Diencephalon (tissue), 1 donor: ENCODE measurements around the gene MRPS5. TPM values are rescaled to one million over a fixed set of nuclear protein-coding genes. Genes with fewer than 3 reads are reported as not detected.

Experiments used
- total RNA-seq: library from RNA; depleted of rRNA; stranded (reverse); fragments of >200 nt; gene quantifications from one replicate; pipeline ENCODE4 v1.2.3, GENCODE V29; 2014

Gene MRPS5
- 43.8 TPM for total RNA-seq

DNA sequence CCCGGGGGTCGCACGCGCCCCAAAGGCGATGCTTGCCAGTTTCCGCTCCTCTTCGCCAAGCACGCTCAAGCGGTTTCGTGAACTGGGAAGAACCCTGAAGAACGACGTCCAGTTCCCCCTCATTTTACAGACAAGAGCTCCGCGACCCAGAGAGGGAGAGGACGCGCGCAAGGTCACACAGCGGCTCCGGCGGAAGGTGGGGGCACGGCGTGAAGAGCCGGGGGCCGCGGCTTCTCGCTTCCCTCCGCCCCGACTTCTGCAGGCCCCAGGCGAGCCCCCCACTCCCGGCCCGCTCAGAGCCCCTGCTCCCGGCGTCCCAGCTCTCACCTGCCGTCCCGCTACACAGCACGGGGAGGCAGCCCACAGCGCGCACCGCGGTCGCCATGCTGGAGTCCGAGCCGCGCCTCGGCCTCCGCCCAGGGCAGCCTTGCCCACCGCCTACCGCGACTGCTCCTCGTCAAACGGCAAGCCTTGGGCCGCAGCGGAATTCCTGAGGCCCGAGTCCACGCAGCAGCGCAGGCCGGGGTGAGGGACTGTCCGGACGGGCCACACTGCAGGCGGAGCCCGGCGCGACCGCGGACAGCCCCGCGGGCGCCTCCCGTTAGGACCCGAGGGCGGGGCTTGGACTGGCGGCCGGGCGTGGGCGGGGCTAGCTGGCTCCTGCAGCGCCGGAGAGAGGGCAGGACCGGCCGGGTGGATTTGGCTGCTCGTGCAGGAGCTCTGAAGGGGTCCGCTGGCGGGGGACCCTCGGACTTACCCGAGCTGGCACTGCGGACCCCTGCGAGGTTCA lies at the start of gene MRPS5:
Gene MRPS5 (minus strand): TSS at position 402 of the 790 bp plus-strand sequence. CDS start 17 bp downstream, at position 385.

DNA sequence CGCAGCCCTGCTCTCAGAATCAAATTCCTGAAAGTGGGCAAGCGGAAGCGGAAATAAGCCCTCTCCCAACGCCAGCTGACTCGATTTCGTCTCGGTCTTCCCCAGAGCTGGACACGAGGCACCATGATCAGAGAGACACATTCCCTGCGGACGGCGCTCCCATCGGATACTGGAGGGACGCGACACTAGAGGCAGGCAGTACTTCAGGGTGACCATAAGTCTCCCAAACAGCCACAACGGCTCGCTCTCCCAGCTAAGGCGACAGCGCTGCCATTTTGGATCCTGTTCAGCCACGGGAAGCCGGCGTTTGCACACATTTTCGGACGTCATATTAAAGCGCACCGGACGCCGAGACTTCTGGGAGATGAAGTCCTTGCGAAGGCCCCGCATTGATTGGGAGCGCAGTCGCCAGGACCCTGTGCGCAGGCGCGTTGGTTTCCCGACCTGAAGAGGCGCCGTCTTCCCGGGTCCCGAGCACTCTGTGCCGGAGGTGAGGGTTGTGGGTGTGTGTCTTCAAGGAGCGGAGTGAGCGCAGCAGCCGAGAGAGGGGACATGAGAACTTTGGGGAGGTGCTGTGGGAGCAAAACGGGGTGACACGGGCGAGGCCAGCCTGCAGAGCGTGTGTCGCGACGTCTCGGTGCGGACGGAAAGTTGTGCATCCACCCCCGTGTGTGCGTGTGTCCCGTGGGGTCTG lies 43.9 kb upstream of the MRPS5 start, which contains the start of gene ZNF2:
Gene ZNF2 (plus strand): TSS at position 439 of the 694 bp plus-strand sequence. CDS start 10,418 bp downstream, outside the sequence.

DNA sequence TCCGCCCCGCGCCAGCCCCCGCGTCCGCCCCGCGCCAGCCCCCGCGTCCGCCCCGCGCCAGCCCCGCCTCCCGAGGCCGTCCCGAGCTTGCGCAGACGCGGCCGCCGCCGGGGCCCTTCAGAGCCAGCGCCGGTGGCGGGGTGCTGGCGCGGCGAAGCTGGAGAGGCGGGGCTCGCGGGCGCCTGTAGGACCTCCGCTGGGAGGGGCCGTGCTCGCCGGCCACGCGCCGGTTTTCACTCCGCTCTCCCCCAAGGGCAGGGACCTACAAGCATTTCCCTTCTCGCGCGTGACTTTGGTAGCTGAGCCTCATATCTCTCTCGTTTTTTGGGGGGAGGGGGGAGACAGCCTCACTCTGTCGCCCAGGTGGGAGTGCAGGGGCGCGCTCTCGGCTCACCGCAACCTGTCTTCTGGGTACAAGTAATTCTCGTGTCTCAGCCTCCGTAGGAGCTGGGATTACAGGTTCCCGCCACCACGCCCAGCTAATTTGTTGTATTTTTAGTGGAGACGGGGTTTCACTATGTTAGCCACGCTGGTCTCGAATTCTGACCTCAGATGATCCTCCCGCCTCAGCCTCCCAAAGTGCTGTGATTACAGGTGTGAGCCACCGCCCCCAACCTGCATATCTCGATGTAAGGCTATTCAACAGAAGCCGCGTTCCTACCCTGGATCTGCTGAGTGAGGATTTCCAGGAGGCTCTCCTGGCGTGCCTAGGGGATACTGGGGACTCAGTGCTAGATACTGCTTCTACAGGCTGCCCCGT lies 38.3 kb upstream of the MRPS5 start, which contains the start of gene ZNF514:
Gene ZNF514 (minus strand): TSS at position 159 of the 760 bp plus-strand sequence. CDS start 6,595 bp downstream, outside the sequence.

Other genes with a start within 250 kb of the MRPS5 start
- gene MAL, start 96.1 kb downstream of the MRPS5 start, total RNA-seq, result not detected
- gene ZNF514, start 38.0 kb upstream of the MRPS5 start, total RNA-seq, result 24.5 TPM
- 8.8 TPM for gene ZNF2, start 44.0 kb upstream of the MRPS5 start, total RNA-seq
- 28.8 TPM for gene ZNF892, start 85.7 kb upstream of the MRPS5 start, total RNA-seq
- gene PROM2, start 152.6 kb upstream of the MRPS5 start, total RNA-seq, result 2.1 TPM
- gene KCNIP3, start 175.5 kb upstream of the MRPS5 start, total RNA-seq, result 12.7 TPM